SK-N-SH treated with all-trans-retinoic acid at 6 μM for 48 hours (cell line): ENCODE data around the gene EIF3M.

Source experiments
- ATAC-seq: fragments of 200-7000 bp; cut with Tn5 transposase; 3 replicates; pipeline ENCODE4 v1.9.1; 2020; ENCODE audit warnings: mild to moderate bottlenecking, moderate library complexity
- ARNTL ChIP-seq: fragments of 450-650 bp; formaldehyde crosslinking; IDR thresholded peaks from 2 replicates; pipeline ENCODE4 v1.5.0; 2020; ENCODE audit warnings: low read depth, mild to moderate bottlenecking, moderate library complexity, borderline replicate concordance
- BACH2 ChIP-seq: fragments of 250-450 bp; sonication (Bioruptor Pico); IDR thresholded peaks from 2 replicates; pipeline ENCODE4 v1.9.0; 2021; ENCODE audit warnings: mild to moderate bottlenecking, borderline replicate concordance
- CSDC2 ChIP-seq: fragments of 250-450 bp; sonication (Bioruptor Pico); IDR thresholded peaks from 2 replicates; pipeline ENCODE4 v1.5.0; 2020; ENCODE audit warnings: mild to moderate bottlenecking, moderate library complexity
- CSRNP3 ChIP-seq: fragments of 250-450 bp; sonication (Bioruptor Pico); IDR thresholded peaks from 2 replicates; pipeline ENCODE4 v1.5.1; 2021; ENCODE audit warnings: mild to moderate bottlenecking, moderate library complexity
- ESRRG ChIP-seq: fragments of 250-450 bp; sonication (Bioruptor Pico); IDR thresholded peaks from 2 replicates; pipeline ENCODE4 v1.6.1; 2021; ENCODE audit warnings: mild to moderate bottlenecking
- GLIS3 ChIP-seq: fragments of 250-450 bp; sonication (Bioruptor Pico); IDR thresholded peaks from 2 replicates; pipeline ENCODE4 v1.5.0; 2020; ENCODE audit warnings: mild to moderate bottlenecking, moderate library complexity
- ISL1 ChIP-seq: fragments of 250-450 bp; sonication (Bioruptor Pico); IDR thresholded peaks from 2 replicates; pipeline ENCODE4 v2.1.2; 2022; ENCODE audit warnings: mild to moderate bottlenecking, moderate library complexity
- OSR1 ChIP-seq: fragments of 250-450 bp; sonication (Bioruptor Pico); IDR thresholded peaks from 2 replicates; pipeline ENCODE4 v1.8.0; 2022; ENCODE audit warnings: moderate library complexity, mild to moderate bottlenecking, inconsistent platforms
- POU6F1 ChIP-seq: fragments of 250-450 bp; sonication (Bioruptor Pico); IDR thresholded peaks from 2 replicates; pipeline ENCODE4 v1.8.0; 2021; ENCODE audit warnings: low read depth, mild to moderate bottlenecking, moderate library complexity, borderline replicate concordance
- PPARA ChIP-seq: fragments of 250-450 bp; sonication (Bioruptor Pico); IDR thresholded peaks from 2 replicates; pipeline ENCODE4 v1.5.0; 2020; ENCODE audit warnings: mild to moderate bottlenecking, borderline replicate concordance
- RARB ChIP-seq: fragments of 250-450 bp; sonication (Bioruptor Pico); IDR thresholded peaks from 2 replicates; pipeline ENCODE4 v1.8.0; 2021; ENCODE audit warnings: mild to moderate bottlenecking, moderate library complexity
- SNAI2 ChIP-seq: fragments of 250-450 bp; sonication (Bioruptor Pico); IDR thresholded peaks from 2 replicates; pipeline ENCODE4 v1.5.0; 2020; ENCODE audit warnings: mild to moderate bottlenecking, moderate library complexity
- TCF4 ChIP-seq: fragments of 250-450 bp; sonication (Bioruptor Pico); IDR thresholded peaks from 2 replicates; pipeline ENCODE4 v1.8.0; 2021; ENCODE audit warnings: mild to moderate bottlenecking, moderate library complexity, borderline replicate concordance
- TOX ChIP-seq: fragments of 250-450 bp; sonication (Bioruptor Pico); IDR thresholded peaks from 2 replicates; pipeline ENCODE4 v1.8.0; 2021; ENCODE audit warnings: mild to moderate bottlenecking, moderate library complexity, borderline replicate concordance
- TSHZ2 ChIP-seq: fragments of 250-450 bp; sonication (Bioruptor Pico); IDR thresholded peaks from 2 replicates; pipeline ENCODE4 v1.5.0; 2020; ENCODE audit warnings: mild to moderate bottlenecking, moderate library complexity
- ZC3H10 ChIP-seq: fragments of 250-450 bp; sonication (Bioruptor Pico); IDR thresholded peaks from 2 replicates; pipeline ENCODE4 v1.5.1; 2021; ENCODE audit warnings: mild to moderate bottlenecking, moderate library complexity
- ZFP3 ChIP-seq: fragments of 250-450 bp; sonication (Bioruptor Pico); IDR thresholded peaks from 2 replicates; pipeline ENCODE4 v1.5.0; 2020; ENCODE audit warnings: mild to moderate bottlenecking, moderate library complexity
- ZFP30 ChIP-seq: fragments of 450-650 bp; formaldehyde crosslinking; IDR thresholded peaks from 2 replicates; pipeline ENCODE4 v1.5.0; 2022; ENCODE audit warnings: mild to moderate bottlenecking, moderate library complexity
- ZNF565 ChIP-seq: fragments of 450-650 bp; formaldehyde crosslinking; conservative IDR thresholded peaks from 2 replicates; pipeline ENCODE4 v1.5.0; 2020; ENCODE audit warnings: low read depth, mild to moderate bottlenecking, moderate library complexity
- ZNF70 ChIP-seq: fragments of 450-650 bp; formaldehyde crosslinking; IDR thresholded peaks from 2 replicates; pipeline ENCODE4 v1.5.0; 2020; ENCODE audit warnings: mild to moderate bottlenecking, moderate library complexity
- TF ChIP-seq, protein P1 (sequence below): fragments of 250-450 bp; sonication (Bioruptor Pico); IDR thresholded peaks from 2 replicates; pipeline ENCODE4 v1.5.1; 2020; ENCODE audit warnings: low read depth, mild to moderate bottlenecking, moderate library complexity
- TF ChIP-seq, protein P2 (sequence below): fragments of 250-450 bp; sonication (Bioruptor Pico); IDR thresholded peaks from 2 replicates; pipeline ENCODE4 v1.8.0; 2020; ENCODE audit warnings: mild to moderate bottlenecking, moderate library complexity, borderline replicate concordance

The EIF3M gene

GRCh38 chr11:32567154-32567553, 16.5 kb upstream of the EIF3M start:
- TF ChIP-seq TCF4 (CRISPR knock-in tag) (no peak), ARNTL (no peak), PPARA (CRISPR knock-in tag) (no peak), ESRRG (CRISPR knock-in tag) (no peak), POU6F1 (CRISPR knock-in tag) (no peak), BACH2 (CRISPR knock-in tag) (no peak), ISL1 (CRISPR knock-in tag) (no peak), RARB (CRISPR knock-in tag) (no peak), GLIS3 (no peak), TSHZ2 (CRISPR knock-in tag) (no peak), CSDC2 (CRISPR knock-in tag) (no peak), ZNF70 (CRISPR knock-in tag) (no peak), ZNF565 (no peak), TOX (CRISPR knock-in tag) (no peak), ZC3H10 (CRISPR knock-in tag) (no peak), SNAI2 (CRISPR knock-in tag) (no peak)
- TF ChIP-seq, protein P1, sequence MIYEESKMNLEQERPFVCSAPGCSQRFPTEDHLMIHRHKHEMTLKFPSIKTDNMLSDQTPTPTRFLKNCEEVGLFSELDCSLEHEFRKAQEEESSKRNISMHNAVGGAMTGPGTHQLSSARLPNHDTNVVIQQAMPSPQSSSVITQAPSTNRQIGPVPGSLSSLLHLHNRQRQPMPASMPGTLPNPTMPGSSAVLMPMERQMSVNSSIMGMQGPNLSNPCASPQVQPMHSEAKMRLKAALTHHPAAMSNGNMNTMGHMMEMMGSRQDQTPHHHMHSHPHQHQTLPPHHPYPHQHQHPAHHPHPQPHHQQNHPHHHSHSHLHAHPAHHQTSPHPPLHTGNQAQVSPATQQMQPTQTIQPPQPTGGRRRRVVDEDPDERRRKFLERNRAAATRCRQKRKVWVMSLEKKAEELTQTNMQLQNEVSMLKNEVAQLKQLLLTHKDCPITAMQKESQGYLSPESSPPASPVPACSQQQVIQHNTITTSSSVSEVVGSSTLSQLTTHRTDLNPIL = no peak
- TF ChIP-seq, protein P2, sequence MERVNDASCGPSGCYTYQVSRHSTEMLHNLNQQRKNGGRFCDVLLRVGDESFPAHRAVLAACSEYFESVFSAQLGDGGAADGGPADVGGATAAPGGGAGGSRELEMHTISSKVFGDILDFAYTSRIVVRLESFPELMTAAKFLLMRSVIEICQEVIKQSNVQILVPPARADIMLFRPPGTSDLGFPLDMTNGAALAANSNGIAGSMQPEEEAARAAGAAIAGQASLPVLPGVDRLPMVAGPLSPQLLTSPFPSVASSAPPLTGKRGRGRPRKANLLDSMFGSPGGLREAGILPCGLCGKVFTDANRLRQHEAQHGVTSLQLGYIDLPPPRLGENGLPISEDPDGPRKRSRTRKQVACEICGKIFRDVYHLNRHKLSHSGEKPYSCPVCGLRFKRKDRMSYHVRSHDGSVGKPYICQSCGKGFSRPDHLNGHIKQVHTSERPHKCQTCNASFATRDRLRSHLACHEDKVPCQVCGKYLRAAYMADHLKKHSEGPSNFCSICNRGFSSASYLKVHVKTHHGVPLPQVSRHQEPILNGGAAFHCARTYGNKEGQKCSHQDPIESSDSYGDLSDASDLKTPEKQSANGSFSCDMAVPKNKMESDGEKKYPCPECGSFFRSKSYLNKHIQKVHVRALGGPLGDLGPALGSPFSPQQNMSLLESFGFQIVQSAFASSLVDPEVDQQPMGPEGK (CRISPR knock-in tag) = no peak
- TF ChIP-seq, all 23 proteins: peak for 0
- no peak for ATAC-seq

DNA sequence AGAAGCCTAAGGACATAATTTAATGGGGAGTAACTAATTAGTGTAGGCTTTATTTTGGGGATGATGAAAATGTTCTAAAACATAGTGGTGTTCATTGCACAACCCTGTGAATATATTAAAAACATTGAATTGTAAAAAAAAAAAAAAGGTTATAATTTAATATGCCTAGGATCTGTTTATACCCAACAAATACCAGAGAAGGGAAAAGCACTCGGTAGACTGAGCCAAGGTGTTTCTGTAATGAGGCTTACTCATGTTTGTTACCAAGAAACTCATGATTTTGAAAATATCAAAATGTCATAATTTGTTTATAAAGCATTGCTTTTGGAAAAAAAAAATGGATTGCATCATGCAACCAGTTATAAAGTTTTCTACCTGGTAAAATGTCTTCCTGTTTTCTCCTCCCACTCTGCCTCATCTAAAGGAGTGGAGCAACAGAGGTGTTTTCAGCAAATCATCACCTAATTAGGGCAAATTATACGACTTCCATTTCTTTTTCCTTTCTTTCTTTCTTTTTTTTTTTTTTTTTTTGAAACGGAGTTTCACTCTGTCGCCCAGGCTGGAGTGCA, 14.2 kb upstream of the EIF3M start:
- TF ChIP-seq TOX (CRISPR knock-in tag) = no peak
- no peak for TF ChIP-seq ARNTL
- TF ChIP-seq ZFP30 (CRISPR knock-in tag) = no peak
- no peak for TF ChIP-seq ZNF70 (CRISPR knock-in tag)
- no peak for TF ChIP-seq ZFP3
- no peak for TF ChIP-seq OSR1 (CRISPR knock-in tag)
- TF ChIP-seq ZC3H10 (CRISPR knock-in tag) = no peak
- TF ChIP-seq, protein P1 = no peak
- no peak for TF ChIP-seq GLIS3
- TF ChIP-seq TCF4 (CRISPR knock-in tag) = no peak
- TF ChIP-seq ZNF565 = no peak
- no peak for TF ChIP-seq ESRRG (CRISPR knock-in tag)
- TF ChIP-seq CSRNP3 = no peak
- no peak for TF ChIP-seq SNAI2 (CRISPR knock-in tag)
- no peak for ATAC-seq
